IMR-90 (cell line): ENCODE data around the gene SPATA2L. TPM values are rescaled to one million over a fixed set of nuclear protein-coding genes. Genes with fewer than 3 reads are reported as not detected.

Source experiments
- ATAC-seq: fragments of 200-7000 bp; cut with Tn5 transposase; 2 replicates; pipeline ENCODE4 v1.9.1; 2020; ENCODE audit warnings: low read depth, mild to moderate bottlenecking, moderate library complexity
- BruUV-seq: library from RNA; stranded (reverse); fragments of 400-500 nt; replicated peaks from 2 replicates; lab custom pipeline; 2021; lab: Mats Ljungman, UMichigan
- CTCF ChIA-PET: fragments of 300-600 bp; formaldehyde crosslinking; extraction: SDS; loops from one replicate; lab custom pipeline; 2021; ENCODE audit warnings: antibody characterized with exemption; lab: Yijun Ruan, JAX
- POLR2A ChIA-PET: fragments of 300-600 bp; sonication (Branson Sonifier 250); formaldehyde crosslinking; loops from one replicate; lab custom pipeline; 2022; ENCODE audit warnings: antibody characterized with exemption; ENCODE audit not compliant: unreplicated experiment; lab: Charles Lee
- DNase-seq: peaks from one replicate; pipeline ENCODE4 v3.0.0; 2013
- H2AFZ ChIP-seq: replicated peaks from 2 replicates; pipeline ENCODE3; 2013; ENCODE audit warnings: low read length, mild to moderate bottlenecking; ENCODE audit not compliant: poor library complexity
- H2AK5ac ChIP-seq: 2 replicates; pipeline ENCODE4 v1.6.1; 2013; ENCODE audit warnings: low read depth, low read length, inconsistent platforms
- H2AK9ac ChIP-seq: replicated peaks from 2 replicates; pipeline ENCODE3; 2013; ENCODE audit warnings: mild to moderate bottlenecking, low read depth, low read length, moderate library complexity; ENCODE audit not compliant: poor library complexity
- H2BK120ac ChIP-seq: 2 replicates; pipeline ENCODE4 v1.6.1; 2013; ENCODE audit warnings: low read depth, low read length, inconsistent platforms
- H2BK15ac ChIP-seq: 3 replicates; pipeline ENCODE4 v1.6.1; 2013; ENCODE audit warnings: low read depth, low read length, inconsistent platforms
- H2BK20ac ChIP-seq: 2 replicates; pipeline ENCODE4 v1.6.1; 2013; ENCODE audit warnings: low read depth, mild to moderate bottlenecking, inconsistent platforms, low read length, moderate library complexity
- H2BK5ac ChIP-seq: 2 replicates; pipeline ENCODE4 v1.6.1; 2013; ENCODE audit warnings: mild to moderate bottlenecking, low read depth, low read length, inconsistent platforms; ENCODE audit not compliant: poor library complexity, severe bottlenecking
- H3K14ac ChIP-seq: replicated peaks from 2 replicates; pipeline ENCODE4 v1.6.1; 2013; ENCODE audit warnings: low read depth, low read length, inconsistent platforms
- H3K18ac ChIP-seq: 2 replicates; pipeline ENCODE4 v1.6.1; 2013; ENCODE audit warnings: low read depth, low read length, control low read depth
- H3K23ac ChIP-seq: 2 replicates; pipeline ENCODE4 v1.6.1; 2013; ENCODE audit warnings: low read depth, low read length, inconsistent platforms
- H3K27ac ChIP-seq: 2 replicates; pipeline ENCODE4 v1.5.1; 2013; ENCODE audit warnings: mild to moderate bottlenecking, control low read depth, low read length; ENCODE audit not compliant: insufficient read depth
- H3K27me3 ChIP-seq: 2 replicates; pipeline ENCODE4 v1.6.1; 2013; ENCODE audit warnings: low read length; ENCODE audit not compliant: control insufficient read depth, insufficient read depth
- H3K36me3 ChIP-seq: 2 replicates; pipeline ENCODE4 v1.6.1; 2013; ENCODE audit warnings: low read length, mixed read lengths; ENCODE audit not compliant: control insufficient read depth, insufficient read depth
- H3K4ac ChIP-seq: 2 replicates; pipeline ENCODE4 v1.6.1; 2013; ENCODE audit warnings: low read depth, low read length, inconsistent platforms
- H3K4me1 ChIP-seq: 2 replicates; pipeline ENCODE4 v1.6.1; 2013; ENCODE audit warnings: low read length, mixed read lengths; ENCODE audit not compliant: control insufficient read depth, insufficient read depth
- H3K4me2 ChIP-seq: 2 replicates; pipeline ENCODE4 v1.6.1; 2013; ENCODE audit warnings: low read depth, mild to moderate bottlenecking, control low read depth, low read length, moderate library complexity
- H3K4me3 ChIP-seq: 2 replicates; pipeline ENCODE4 v1.5.1; 2013; ENCODE audit warnings: low read depth, mild to moderate bottlenecking, control low read depth, low read length, moderate library complexity; ENCODE audit not compliant: insufficient read depth
- H3K56ac ChIP-seq: 2 replicates; pipeline ENCODE4 v1.6.1; 2013; ENCODE audit warnings: low read length, inconsistent platforms; ENCODE audit not compliant: insufficient read depth; ENCODE audit errors: extremely low read depth
- H3K79me1 ChIP-seq, 2 experiments: 2 replicates each; pipeline ENCODE4 v1.6.1; 2013; ENCODE audit warnings: low read length in 2 of 2, inconsistent platforms in 1 of 2, low read depth in 1 of 2
- H3K9ac ChIP-seq: 2 replicates; pipeline ENCODE4 v1.6.1; 2013; ENCODE audit warnings: low read depth, low read length, control low read depth
- H3K9me1 ChIP-seq: 2 replicates; pipeline ENCODE4 v1.6.1; 2013; ENCODE audit warnings: low read length, inconsistent platforms; ENCODE audit not compliant: insufficient read depth
- H3K9me3 ChIP-seq: 2 replicates; pipeline ENCODE4 v1.6.1; 2013; ENCODE audit warnings: low read length; ENCODE audit not compliant: control insufficient read depth, insufficient read depth
- H4K20me1 ChIP-seq: 2 replicates; pipeline ENCODE4 v1.6.1; 2013; ENCODE audit warnings: low read length, inconsistent platforms; ENCODE audit not compliant: insufficient read depth
- H4K5ac ChIP-seq: 2 replicates; pipeline ENCODE4 v1.6.1; 2013; ENCODE audit warnings: mild to moderate bottlenecking, low read depth, low read length, control low read depth
- H4K8ac ChIP-seq, 2 experiments: 2 replicates each; pipeline ENCODE4 v1.6.1; 2013; ENCODE audit warnings: low read depth in 2 of 2, low read length in 2 of 2, control low read depth in 1 of 2, inconsistent platforms in 1 of 2
- H4K91ac ChIP-seq: 2 replicates; pipeline ENCODE4 v1.6.1; 2013; ENCODE audit warnings: low read depth, low read length, inconsistent platforms; ENCODE audit not compliant: insufficient read depth
- BHLHE40 ChIP-seq: fragments of 150-350 bp; IDR thresholded peaks from 2 replicates; pipeline ENCODE4 v1.6.1; 2016; ENCODE audit warnings: mild to moderate bottlenecking, low read depth, low read length
- CEBPB ChIP-seq: IDR thresholded peaks from 2 replicates; pipeline ENCODE4 v1.6.1; 2012; ENCODE audit warnings: low read depth, low read length, improper control_type of control experiment
- CHD1 ChIP-seq: IDR thresholded peaks from 2 replicates; pipeline ENCODE4 v1.6.1; 2012; ENCODE audit warnings: low read depth, low read length, improper control_type of control experiment
- FOS ChIP-seq: fragments of 150-350 bp; IDR thresholded peaks from 2 replicates; pipeline ENCODE4 v1.6.1; 2016; ENCODE audit warnings: low read depth, low read length
- MAFK ChIP-seq: IDR thresholded peaks from 2 replicates; pipeline ENCODE4 v1.6.1; 2012; ENCODE audit warnings: low read depth, low read length, improper control_type of control experiment
- MAZ ChIP-seq: IDR thresholded peaks from 2 replicates; pipeline ENCODE4 v1.6.1; 2012; ENCODE audit warnings: low read depth, mild to moderate bottlenecking, low read length, improper control_type of control experiment, moderate library complexity, borderline replicate concordance
- MXI1 ChIP-seq: IDR thresholded peaks from 2 replicates; pipeline ENCODE4 v1.6.1; 2012; ENCODE audit warnings: low read depth, mild to moderate bottlenecking, low read length, moderate library complexity, borderline replicate concordance
- NFE2L2 ChIP-seq: fragments of 150-350 bp; IDR thresholded peaks from 2 replicates; pipeline ENCODE4 v1.6.1; 2016; ENCODE audit warnings: low read depth, mild to moderate bottlenecking, low read length
- POLR2A ChIP-seq: IDR thresholded peaks from 2 replicates; pipeline ENCODE4 v1.6.1; 2012; ENCODE audit warnings: mild to moderate bottlenecking, low read depth, low read length
- RAD21 ChIP-seq: IDR thresholded peaks from 2 replicates; pipeline ENCODE4 v1.6.1; 2012; ENCODE audit warnings: low read length, improper control_type of control experiment
- RCOR1 ChIP-seq: IDR thresholded peaks from 2 replicates; pipeline ENCODE4 v1.6.1; 2012; ENCODE audit warnings: mild to moderate bottlenecking, low read length, improper control_type of control experiment; ENCODE audit not compliant: insufficient replicate concordance
- RFX5 ChIP-seq: IDR thresholded peaks from 2 replicates; pipeline ENCODE4 v1.8.0; 2012; ENCODE audit warnings: low read depth, mild to moderate bottlenecking, low read length, moderate library complexity
- SMC3 ChIP-seq: fragments of 150-350 bp; IDR thresholded peaks from 2 replicates; pipeline ENCODE4 v1.6.1; 2016; ENCODE audit warnings: low read depth, mild to moderate bottlenecking, antibody characterized with exemption, low read length, moderate library complexity
- WGBS, 2 experiments: methylation state at CpG; one replicate each; pipeline versions ENCODE4 v1.1.5 to v1.1.7; 2013; ENCODE audit warnings: missing lambda C conversion rate in 2 of 2; ENCODE audit not compliant: insufficient read length in 1 of 2; ENCODE audit errors: extremely low coverage in 2 of 2; 5-methylcytosine and 5-hydroxymethylcytosine counted together
- dilution Hi-C: fragments of 300-500 bp; cut with HindIII; formaldehyde crosslinking; loops from one replicate; pipeline ENCODE4 v1.14.3; 2018; ENCODE audit warnings: low sequenced_read_pairs; ENCODE audit not compliant: unreplicated experiment
- in situ Hi-C: fragments of 300-500 bp; cut with MboI; formaldehyde crosslinking; loops from 3 replicates; pipeline ENCODE4 v1.14.3; 2019; ENCODE audit warnings: low sequenced_read_pairs, inconsistent platforms, mixed read lengths
- intact Hi-C: fragments of 100-400 bp; cut with micrococcal nuclease; formaldehyde crosslinking; loops from 2 replicates; pipeline ENCODE4 v1.10.0; 2022
- polyA plus RNA-seq, 3 experiments: library from polyadenylated mRNA; depleted of rRNA; stranded (reverse); fragments of >200 nt; gene quantifications; 2 replicates each; pipeline ENCODE4 v1.2.3, GENCODE V29; 2012; ENCODE audit warnings: low replicate concordance in 1 of 3
- total RNA-seq: library from RNA; depleted of rRNA; stranded (reverse); fragments of >200 nt; gene quantifications from 2 replicates; pipeline ENCODE4 v1.2.3, GENCODE V29; 2012
- TF ChIP-seq, protein P1 (sequence below): fragments of 150-350 bp; IDR thresholded peaks from 2 replicates; pipeline ENCODE4 v1.6.1; 2016; ENCODE audit warnings: low read depth, mild to moderate bottlenecking, low read length, moderate library complexity, borderline replicate concordance
- TF ChIP-seq, protein P2 (sequence below): conservative IDR thresholded peaks from 2 replicates; pipeline ENCODE4 v1.5.1; 2012; ENCODE audit warnings: mild to moderate bottlenecking, low read depth, low read length, improper control_type of control experiment

Gene SPATA2L
- total and polyA plus RNA-seq, 2 of the 4 experiments (the other 2 are of a cell fraction), result 4.8 to 6.9 TPM

DNA sequence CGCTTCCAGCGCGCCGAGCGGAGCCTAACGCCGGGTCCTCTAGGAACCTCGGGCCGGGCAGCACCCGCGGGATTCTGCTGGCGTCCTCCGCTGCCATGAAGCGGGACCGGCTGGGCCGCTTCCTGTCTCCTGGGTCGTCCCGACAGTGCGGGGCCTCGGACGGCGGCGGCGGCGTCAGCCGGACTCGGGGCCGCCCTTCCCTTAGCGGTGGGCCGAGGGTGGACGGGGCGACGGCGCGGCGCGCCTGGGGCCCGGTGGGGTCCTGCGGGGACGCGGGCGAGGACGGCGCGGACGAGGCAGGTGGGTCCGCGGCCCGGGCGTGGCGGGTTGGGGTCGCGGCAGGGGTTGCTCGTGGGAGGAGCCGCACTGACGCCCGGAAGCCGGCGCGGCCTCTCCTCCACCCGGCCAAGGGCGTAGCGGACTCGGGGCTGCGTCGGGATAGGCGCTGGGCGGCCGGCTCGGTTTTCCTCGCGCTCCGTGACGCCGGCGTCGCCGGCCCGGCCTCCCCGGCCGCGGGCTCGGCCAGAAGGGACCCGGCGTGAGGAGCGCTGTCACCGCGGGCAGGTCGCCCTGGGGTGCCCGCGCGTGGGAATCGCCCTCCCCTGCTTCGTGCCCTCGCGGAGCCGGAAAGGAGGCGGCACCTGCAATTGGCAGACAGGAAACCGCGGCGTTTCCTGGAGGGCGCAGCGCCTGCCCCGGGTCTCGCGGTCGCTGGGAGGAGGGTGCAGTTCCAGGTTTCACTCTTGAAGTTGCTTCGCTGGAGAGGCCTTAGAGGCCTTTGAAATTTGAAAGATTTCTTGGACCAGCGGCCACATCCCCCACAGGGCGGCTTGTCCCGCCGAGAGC, 20.3 kb upstream of the SPATA2L start:
- Histone ChIP-seq H2BK20ac (no peak overlapping the region), H2AFZ (peak overlapping the region; percentile 80), H3K14ac (no peak overlapping the region), H4K8ac (no peak overlapping the region; a peak in 1 of 4 replicates), H2AK9ac (peak overlapping the region; percentile 91), H4K91ac (no peak overlapping the region; the same call in 1 of the 2 replicates), H3K79me1 (peaks cover 38 to 70% of the 10 kb centered on the region in 2 experiments), H3K18ac (no peak overlapping the region), H2BK5ac (peak overlapping the region; percentile 56), H2BK15ac (no peak overlapping the region), H3K23ac (peak overlapping the region; percentile 7; the same call in 1 of the 2 replicates), H3K56ac (no peak overlapping the region), H3K4me2 (peak overlapping the region; percentile 96), H3K4ac (0 out of 2 replicates have a peak overlapping the region, but pooled peaks have one; percentile 22), H2BK120ac (no peak overlapping the region), H3K4me3 (peak overlapping the region; percentile 94), H3K36me3 (peaks cover 23% of the 10 kb centered on the region), H4K20me1 (peaks cover 33% of the 10 kb centered on the region), H4K5ac (no peak overlapping the region), H3K9me3 (no peaks in the 10 kb centered on the region), H3K9ac (peak overlapping the region; percentile 59), H3K27me3 (no peaks in the 10 kb centered on the region), H3K9me1 (0 out of 2 replicates have a peak, but pooled peaks cover 3% of the 10 kb centered on the region), H3K27ac (peak overlapping the region; percentile 75), H3K4me1 (peaks cover 17% of the 10 kb centered on the region), H2AK5ac (no peak overlapping the region)
- BruUV-seq, result no TSS peak
- intact Hi-C loops, result loop anchor here (5.0 to 10.0 kb wide), 2 partner anchors 93 to 141 kb away; partner anchors contain the start of gene FANCA
- WGBS, 2 experiments, result 0% methylated on average over 49 of the region's 112 CpGs; no CpG with 5 or more reads in 1 of the 2 experiments
- peak; percentile 38 for ATAC-seq
- TF ChIP-seq MAZ (no peak), POLR2A (0 out of 2 replicates have a peak, but pooled peaks have one; percentile 13), MXI1 (0 out of 2 replicates have a peak, but pooled peaks have one; percentile 10), RCOR1 (no peak), NFE2L2 (no peak), FOS (no peak), RFX5 (no peak), CEBPB (no peak), BHLHE40 (no peak), CHD1 (no peak), SMC3 (no peak), MAFK (no peak), RAD21 (no peak)
- TF ChIP-seq, protein P1, sequence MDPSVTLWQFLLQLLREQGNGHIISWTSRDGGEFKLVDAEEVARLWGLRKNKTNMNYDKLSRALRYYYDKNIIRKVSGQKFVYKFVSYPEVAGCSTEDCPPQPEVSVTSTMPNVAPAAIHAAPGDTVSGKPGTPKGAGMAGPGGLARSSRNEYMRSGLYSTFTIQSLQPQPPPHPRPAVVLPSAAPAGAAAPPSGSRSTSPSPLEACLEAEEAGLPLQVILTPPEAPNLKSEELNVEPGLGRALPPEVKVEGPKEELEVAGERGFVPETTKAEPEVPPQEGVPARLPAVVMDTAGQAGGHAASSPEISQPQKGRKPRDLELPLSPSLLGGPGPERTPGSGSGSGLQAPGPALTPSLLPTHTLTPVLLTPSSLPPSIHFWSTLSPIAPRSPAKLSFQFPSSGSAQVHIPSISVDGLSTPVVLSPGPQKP, result no peak
- TF ChIP-seq, protein P2, sequence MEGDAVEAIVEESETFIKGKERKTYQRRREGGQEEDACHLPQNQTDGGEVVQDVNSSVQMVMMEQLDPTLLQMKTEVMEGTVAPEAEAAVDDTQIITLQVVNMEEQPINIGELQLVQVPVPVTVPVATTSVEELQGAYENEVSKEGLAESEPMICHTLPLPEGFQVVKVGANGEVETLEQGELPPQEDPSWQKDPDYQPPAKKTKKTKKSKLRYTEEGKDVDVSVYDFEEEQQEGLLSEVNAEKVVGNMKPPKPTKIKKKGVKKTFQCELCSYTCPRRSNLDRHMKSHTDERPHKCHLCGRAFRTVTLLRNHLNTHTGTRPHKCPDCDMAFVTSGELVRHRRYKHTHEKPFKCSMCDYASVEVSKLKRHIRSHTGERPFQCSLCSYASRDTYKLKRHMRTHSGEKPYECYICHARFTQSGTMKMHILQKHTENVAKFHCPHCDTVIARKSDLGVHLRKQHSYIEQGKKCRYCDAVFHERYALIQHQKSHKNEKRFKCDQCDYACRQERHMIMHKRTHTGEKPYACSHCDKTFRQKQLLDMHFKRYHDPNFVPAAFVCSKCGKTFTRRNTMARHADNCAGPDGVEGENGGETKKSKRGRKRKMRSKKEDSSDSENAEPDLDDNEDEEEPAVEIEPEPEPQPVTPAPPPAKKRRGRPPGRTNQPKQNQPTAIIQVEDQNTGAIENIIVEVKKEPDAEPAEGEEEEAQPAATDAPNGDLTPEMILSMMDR, result no peak
- dilution Hi-C loops, result no loop called here
- DNase-seq, result peak; percentile 34
- ChIA-PET CTCF (no interaction called here), POLR2A (no interaction called here)
- in situ Hi-C loops, result no loop called here
